ENCODE measurements around the gene FBXL2.
"Not testable (repeated sequence)": the region's sequence is repeated elsewhere in the genome, so short reads cannot be mapped to it uniquely, and the experiment has no call there.

Gene FBXL2

GRCh38 chr3:33317963-33318709 lies 40.9 kb downstream of the FBXL2 start:
- DNase-seq, result no peak

- DNase-seq, result no peak
Observed at GRCh38 chr3:33318710-33319380, 41.6 kb downstream of the FBXL2 start.

GRCh38 chr3:33322412-33322811 lies 45.2 kb downstream of the FBXL2 start:
- no peak for DNase-seq

GRCh38 chr3:33331414-33331813 lies 54.2 kb downstream of the FBXL2 start:
- DNase-seq, result no peak

GRCh38 chr3:33334364-33334763 lies 57.1 kb downstream of the FBXL2 start:
- no peak for DNase-seq

- not testable (repeated sequence) for DNase-seq
Observed at GRCh38 chr3:33338936-33339465, 61.8 kb downstream of the FBXL2 start.

GRCh38 chr3:33339758-33340157 lies 62.5 kb downstream of the FBXL2 start:
- DNase-seq, result no peak

- no peak for DNase-seq
Observed at GRCh38 chr3:33355611-33356010, 78.4 kb downstream of the FBXL2 start.

GRCh38 chr3:33358172-33358781 lies 81.0 kb downstream of the FBXL2 start:
- no peak for DNase-seq

GRCh38 chr3:33360136-33360825 lies 83.0 kb downstream of the FBXL2 start:
- no peak for DNase-seq

- DNase-seq, result no peak
Observed at GRCh38 chr3:33363113-33363800, 86.0 kb downstream of the FBXL2 start.

- DNase-seq, result no peak
Observed at GRCh38 chr3:33364060-33364459, 86.8 kb downstream of the FBXL2 start.

- no peak for DNase-seq
Observed at GRCh38 chr3:33364531-33365128, 87.4 kb downstream of the FBXL2 start.

GRCh38 chr3:33372218-33373081 lies 95.2 kb downstream of the FBXL2 start:
- DNase-seq, result no peak

- no peak for DNase-seq
Observed at GRCh38 chr3:33373082-33373437, 95.8 kb downstream of the FBXL2 start.

GRCh38 chr3:33377489-33377888 lies 100.2 kb downstream of the FBXL2 start:
- no peak for DNase-seq

GRCh38 chr3:33377931-33378330 lies 100.7 kb downstream of the FBXL2 start:
- DNase-seq, result no peak

- no peak for DNase-seq
Observed at GRCh38 chr3:33380653-33381052, 103.4 kb downstream of the FBXL2 start.

- no peak for DNase-seq
Observed at GRCh38 chr3:33383951-33384350, 106.7 kb downstream of the FBXL2 start.

GRCh38 chr3:33385423-33385822 lies 108.2 kb downstream of the FBXL2 start:
- DNase-seq, result no peak

GRCh38 chr3:33386631-33387030 lies 109.4 kb downstream of the FBXL2 start:
- no peak for DNase-seq
